Panc1 (cell line): ENCODE results near the gene FCRL5.

ENCODE experiments used
- REST ChIP-seq, 2 experiments: IDR thresholded peaks; 2 replicates each; pipeline ENCODE4 v1.6.1; 2011 to 2012; ENCODE audit warnings: low read depth in 2 of 2, control low read depth in 1 of 2, low read length in 1 of 2, mild to moderate bottlenecking in 1 of 2, moderate library complexity in 1 of 2; ENCODE audit not compliant: insufficient read depth in 1 of 2
- TCF7L2 ChIP-seq: IDR thresholded peaks from 2 replicates; pipeline ENCODE4 v1.6.1; 2011; ENCODE audit warnings: mild to moderate bottlenecking, low read depth, low read length, inconsistent platforms
- TF ChIP-seq, protein P1 (sequence below): fragments of 450-650 bp; IDR thresholded peaks from 2 replicates; pipeline ENCODE4 v1.5.1; 2017; ENCODE audit warnings: mild to moderate bottlenecking

DNA sequence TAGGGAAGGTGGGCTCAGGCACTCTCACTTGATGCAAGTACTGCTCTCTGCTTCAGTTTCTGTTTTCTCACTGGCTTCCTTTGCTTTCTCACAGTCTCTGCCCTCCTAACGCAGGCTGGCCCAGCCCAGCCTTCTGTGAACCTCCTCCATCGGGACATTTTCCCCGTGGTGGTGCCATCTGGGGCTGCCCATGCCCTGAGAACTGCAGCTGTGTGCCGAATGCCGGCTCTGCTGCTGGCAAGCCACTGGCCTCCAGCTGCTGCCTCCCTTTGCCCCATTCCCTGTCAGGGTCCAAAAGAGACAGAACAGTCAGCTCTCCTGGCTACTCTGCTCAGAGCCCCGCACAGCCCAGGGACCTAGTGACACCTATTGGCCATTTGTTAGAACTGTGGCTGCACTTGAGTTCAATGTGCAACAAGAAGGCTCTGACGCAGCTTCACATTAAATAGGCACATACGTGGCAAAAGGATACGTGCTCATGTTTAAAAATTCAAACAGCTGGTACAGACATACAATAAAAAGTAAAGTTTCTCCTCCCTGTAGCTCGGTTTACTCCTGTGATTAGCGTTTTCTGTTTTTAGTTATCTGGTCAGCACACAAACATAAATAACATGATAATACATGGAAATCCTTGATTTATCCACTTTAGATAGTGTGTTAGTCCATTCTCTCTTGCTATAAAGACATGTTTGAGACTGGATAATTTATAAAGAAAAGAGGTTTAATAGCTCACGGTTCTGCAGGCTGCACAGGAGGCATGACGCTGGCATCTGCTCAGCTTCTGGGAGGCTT lies 46.6 kb downstream of the FCRL5 start:
- TF ChIP-seq REST (IDR thresholded peaks at IDR 0.05; ENCODE audit: insufficient read depth in 1 of 2, low read depth in 2 of 2, low read length in 1 of 2): no peak
- TF ChIP-seq, protein P1, sequence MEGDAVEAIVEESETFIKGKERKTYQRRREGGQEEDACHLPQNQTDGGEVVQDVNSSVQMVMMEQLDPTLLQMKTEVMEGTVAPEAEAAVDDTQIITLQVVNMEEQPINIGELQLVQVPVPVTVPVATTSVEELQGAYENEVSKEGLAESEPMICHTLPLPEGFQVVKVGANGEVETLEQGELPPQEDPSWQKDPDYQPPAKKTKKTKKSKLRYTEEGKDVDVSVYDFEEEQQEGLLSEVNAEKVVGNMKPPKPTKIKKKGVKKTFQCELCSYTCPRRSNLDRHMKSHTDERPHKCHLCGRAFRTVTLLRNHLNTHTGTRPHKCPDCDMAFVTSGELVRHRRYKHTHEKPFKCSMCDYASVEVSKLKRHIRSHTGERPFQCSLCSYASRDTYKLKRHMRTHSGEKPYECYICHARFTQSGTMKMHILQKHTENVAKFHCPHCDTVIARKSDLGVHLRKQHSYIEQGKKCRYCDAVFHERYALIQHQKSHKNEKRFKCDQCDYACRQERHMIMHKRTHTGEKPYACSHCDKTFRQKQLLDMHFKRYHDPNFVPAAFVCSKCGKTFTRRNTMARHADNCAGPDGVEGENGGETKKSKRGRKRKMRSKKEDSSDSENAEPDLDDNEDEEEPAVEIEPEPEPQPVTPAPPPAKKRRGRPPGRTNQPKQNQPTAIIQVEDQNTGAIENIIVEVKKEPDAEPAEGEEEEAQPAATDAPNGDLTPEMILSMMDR: peak; percentile 86
- TF ChIP-seq TCF7L2: no peak
